Mesenchymal stem cell (in vitro differentiated cells and primary cell): ENCODE data around the gene MCTP2.

Experiments
- DNase-seq: peaks from one replicate; pipeline ENCODE4 v3.0.0-alpha.2; 2013
- H2AFZ ChIP-seq: one replicate; pipeline ENCODE4 v1.6.1; 2013; ENCODE audit warnings: low read depth, mild to moderate bottlenecking, control low read depth, inconsistent platforms, low read length, moderate library complexity
- H2AK5ac ChIP-seq: 2 replicates; pipeline ENCODE4 v1.6.1; 2013; ENCODE audit warnings: low read length, moderate library complexity, mild to moderate bottlenecking, inconsistent platforms; ENCODE audit not compliant: severe bottlenecking
- H2BK120ac ChIP-seq: one replicate; pipeline ENCODE4 v1.6.1; 2013; ENCODE audit warnings: low read depth, mild to moderate bottlenecking, inconsistent platforms, low read length, moderate library complexity
- H2BK12ac ChIP-seq, 2 experiments: one replicate each; pipeline ENCODE4 v1.6.1; 2013; ENCODE audit warnings: inconsistent platforms in 2 of 2, low read length in 2 of 2, mild to moderate bottlenecking in 2 of 2, moderate library complexity in 2 of 2, control low read depth in 1 of 2
- H2BK15ac ChIP-seq: one replicate; pipeline ENCODE4 v1.6.1; 2013; ENCODE audit warnings: mild to moderate bottlenecking, low read depth, inconsistent platforms; ENCODE audit not compliant: poor library complexity, severe bottlenecking
- H2BK5ac ChIP-seq: 2 replicates; pipeline ENCODE4 v1.6.1; 2013; ENCODE audit warnings: low read depth, mild to moderate bottlenecking, low read length, control low read depth, inconsistent platforms; ENCODE audit not compliant: poor library complexity, severe bottlenecking
- H3K14ac ChIP-seq, 2 experiments: one replicate each; pipeline ENCODE4 v1.6.1; 2013; ENCODE audit warnings: inconsistent platforms in 2 of 2, low read length in 2 of 2, control low read depth in 1 of 2, mild to moderate bottlenecking in 1 of 2, moderate library complexity in 1 of 2
- H3K18ac ChIP-seq, 2 experiments: one replicate each; pipeline ENCODE4 v1.6.1; 2013; ENCODE audit warnings: inconsistent platforms in 2 of 2, low read length in 2 of 2, control low read depth in 1 of 2, low read depth in 1 of 2, mild to moderate bottlenecking in 1 of 2
- H3K23ac ChIP-seq, 2 experiments: one replicate each; pipeline ENCODE4 v1.6.1; 2013; ENCODE audit warnings: inconsistent platforms in 2 of 2, low read length in 2 of 2, mild to moderate bottlenecking in 2 of 2, moderate library complexity in 2 of 2, control low read depth in 1 of 2
- H3K27ac ChIP-seq: 2 replicates; pipeline ENCODE4 v1.5.1; 2013; ENCODE audit warnings: mild to moderate bottlenecking, moderate library complexity, low read length, control low read depth, inconsistent platforms; ENCODE audit not compliant: poor library complexity, severe bottlenecking
- H3K27me3 ChIP-seq, 2 experiments: 2 replicates each; pipeline versions ENCODE4 v1.6.1 to v1.7.0; 2013; ENCODE audit warnings: low read length in 2 of 2, mild to moderate bottlenecking in 2 of 2, moderate library complexity in 2 of 2, control low read depth in 1 of 2, inconsistent platforms in 1 of 2; ENCODE audit not compliant: control insufficient read depth in 1 of 2, insufficient read depth in 1 of 2
- H3K36me3 ChIP-seq, 2 experiments: 2 replicates each; pipeline versions ENCODE4 v1.6.1 to v1.7.0; 2013; ENCODE audit warnings: low read length in 2 of 2, control low read depth in 1 of 2, inconsistent platforms in 1 of 2, low read depth in 1 of 2, mild to moderate bottlenecking in 1 of 2; ENCODE audit not compliant: insufficient read depth in 2 of 2, control insufficient read depth in 1 of 2
- H3K4ac ChIP-seq, 2 experiments: one replicate each; pipeline ENCODE4 v1.6.1; 2013; ENCODE audit warnings: inconsistent platforms in 2 of 2, low read length in 2 of 2, mild to moderate bottlenecking in 2 of 2, moderate library complexity in 2 of 2, control low read depth in 1 of 2, low read depth in 1 of 2
- H3K4me1 ChIP-seq: 2 replicates; pipeline ENCODE4 v1.6.1; 2013; ENCODE audit warnings: low read depth, low read length, control low read depth; ENCODE audit not compliant: control insufficient read depth, insufficient read depth
- H3K4me2 ChIP-seq: 2 replicates; pipeline ENCODE4 v1.6.1; 2013; ENCODE audit warnings: low read length, mild to moderate bottlenecking, inconsistent platforms; ENCODE audit not compliant: poor library complexity, severe bottlenecking
- H3K4me3 ChIP-seq, 2 experiments: 2 replicates each; pipeline versions ENCODE4 v1.5.1 to v1.7.0; 2013; ENCODE audit warnings: low read length in 2 of 2, mild to moderate bottlenecking in 2 of 2, control low read depth in 1 of 2, low read depth in 1 of 2; ENCODE audit not compliant: insufficient read depth in 1 of 2
- H3K79me1 ChIP-seq: replicated peaks from 2 replicates; pipeline ENCODE4 v1.6.1; 2013; ENCODE audit warnings: mild to moderate bottlenecking, control low read depth, low read length, inconsistent platforms; ENCODE audit not compliant: poor library complexity, severe bottlenecking
- H3K9ac ChIP-seq: 2 replicates; pipeline ENCODE4 v1.7.0; 2013; ENCODE audit warnings: mild to moderate bottlenecking, low read length, moderate library complexity
- H3K9me3 ChIP-seq: 2 replicates; pipeline ENCODE4 v1.7.0; 2013; ENCODE audit warnings: mild to moderate bottlenecking, low read length; ENCODE audit not compliant: control insufficient read depth
- H4K8ac ChIP-seq: one replicate; pipeline ENCODE4 v1.6.1; 2013; ENCODE audit warnings: inconsistent platforms, mild to moderate bottlenecking, low read length, moderate library complexity
- H4K91ac ChIP-seq: one replicate; pipeline ENCODE4 v1.6.1; 2013; ENCODE audit warnings: mild to moderate bottlenecking, low read length, inconsistent platforms
- WGBS: methylation state at CpG from one replicate; pipeline ENCODE4 v1.1.7; 2013; ENCODE audit warnings: mixed read lengths; 5-methylcytosine and 5-hydroxymethylcytosine counted together

Gene MCTP2

DNA sequence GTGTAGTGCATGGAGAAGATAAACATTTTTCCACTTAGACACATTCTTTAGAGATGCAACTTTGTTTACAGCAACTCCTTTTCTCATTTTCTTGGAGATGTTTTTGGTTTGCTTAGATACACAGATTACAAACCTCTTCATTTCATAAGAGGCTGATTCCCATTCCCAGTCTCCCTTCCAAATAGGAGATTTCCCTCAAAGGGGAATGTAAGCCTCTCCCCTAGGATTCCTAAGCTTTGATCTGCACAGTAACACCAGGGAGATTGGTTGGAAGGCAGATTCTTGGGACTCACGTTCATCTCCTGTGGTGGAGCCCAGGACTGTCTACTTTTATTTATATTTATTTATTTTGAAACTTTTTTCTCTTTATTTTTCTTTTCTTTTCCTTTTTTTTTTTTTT lies 63.2 kb downstream of the MCTP2 start:
- H2BK15ac ChIP-seq: no peak overlapping the region
- H2BK12ac ChIP-seq: no peak overlapping the region

DNA sequence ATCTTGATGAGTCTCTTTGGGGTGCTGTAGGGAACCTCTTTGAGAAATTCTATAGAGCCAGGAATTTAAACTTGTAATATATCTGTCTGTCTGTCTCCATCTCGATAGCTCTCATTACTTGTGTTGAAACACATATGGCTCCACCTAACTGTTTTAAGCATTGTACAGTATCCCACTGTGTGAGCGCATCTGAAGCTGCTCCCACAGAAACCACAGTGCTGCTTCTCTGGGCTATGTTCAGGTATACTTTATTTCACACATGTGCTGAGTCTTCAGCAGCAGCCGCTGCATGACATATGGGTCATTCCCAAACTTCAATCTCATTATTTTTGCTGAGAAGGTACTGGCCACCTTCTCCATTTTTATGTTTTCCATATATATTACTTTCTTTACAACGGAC lies 63.9 kb downstream of the MCTP2 start:
- Histone ChIP-seq H4K8ac (no peak overlapping the region), H3K4me2 (no peak overlapping the region), H2BK12ac (no peak overlapping the region), H2BK5ac (no peak overlapping the region), H3K36me3 (peaks cover 4% of the 10 kb centered on the region in 2 experiments), H2AFZ (no peak overlapping the region), H2BK15ac (no peak overlapping the region), H2AK5ac (no peak overlapping the region), H3K4ac (no peak overlapping the region), H2BK120ac (no peak overlapping the region), H3K18ac (no peak overlapping the region), H3K14ac (peak overlapping the region in 1 of 2 experiments; percentile 75), H3K4me1 (peaks cover 5% of the 10 kb centered on the region), H3K9ac (no peak overlapping the region), H3K27ac (no peak overlapping the region), H3K9me3 (peaks cover 5% of the 10 kb centered on the region), H3K27me3 (no peaks in the 10 kb centered on the region), H4K91ac (no peak overlapping the region), H3K4me3 (no peak overlapping the region), H3K79me1 (peaks cover 10% of the 10 kb centered on the region), H3K23ac (no peak overlapping the region)
- DNase-seq: no peak
- over 99% methylated on average over 3 of the region's 4 CpGs for WGBS

More for the DNA sequence above, 63.2 kb downstream of the MCTP2 start:
- Histone ChIP-seq H3K4me2 (no peak overlapping the region), H4K91ac (no peak overlapping the region), H3K4me3 (no peak overlapping the region), H2BK5ac (no peak overlapping the region), H3K4me1 (peaks cover 5% of the 10 kb centered on the region), H2AK5ac (no peak overlapping the region), H3K79me1 (peaks cover 10% of the 10 kb centered on the region), H3K9ac (no peak overlapping the region), H4K8ac (no peak overlapping the region), H3K4ac (no peak overlapping the region), H3K9me3 (peaks cover 6% of the 10 kb centered on the region), H3K36me3 (peaks cover 4% of the 10 kb centered on the region in 2 experiments), H3K14ac (no peak overlapping the region), H2AFZ (no peak overlapping the region), H3K23ac (no peak overlapping the region), H3K27me3 (no peaks in the 10 kb centered on the region), H3K27ac (no peak overlapping the region), H2BK120ac (no peak overlapping the region), H3K18ac (no peak overlapping the region)
- WGBS: no CpG with 5 or more reads among the region's 1 CpG
- DNase-seq: peak; percentile 91

DNA sequence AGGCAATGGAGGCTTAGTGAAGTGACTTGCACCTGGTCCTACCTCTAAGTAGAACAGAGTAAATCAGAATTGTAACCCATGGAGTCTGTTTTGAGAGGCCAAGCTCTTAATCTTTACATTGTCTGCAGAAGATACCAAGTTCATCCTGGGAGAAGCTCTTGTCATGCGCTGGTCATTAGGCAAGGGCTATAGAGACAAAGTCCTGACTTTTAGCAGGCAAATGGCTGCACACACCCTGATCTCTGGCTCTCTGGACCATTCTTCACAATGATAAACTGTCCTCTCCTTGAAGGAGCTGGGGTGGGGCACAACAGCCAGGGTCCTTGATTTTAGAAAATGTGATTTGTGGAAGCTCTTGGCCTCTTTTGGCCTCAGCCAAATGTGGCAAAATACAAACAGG lies 65.4 kb downstream of the MCTP2 start:
- Histone ChIP-seq H3K4me2 (no peak overlapping the region), H3K79me1 (peaks cover 12% of the 10 kb centered on the region), H3K9ac (no peak overlapping the region), H2AK5ac (peak overlapping the region; percentile 51), H2BK12ac (peak overlapping the region in 1 of 2 experiments; percentile 28), H3K23ac (no peak overlapping the region), H3K4ac (no peak overlapping the region), H3K36me3 (peaks cover 4% of the 10 kb centered on the region in 2 experiments), H2AFZ (no peak overlapping the region), H2BK120ac (no peak overlapping the region), H3K14ac (peak overlapping the region in 1 of 2 experiments; percentile 22), H4K91ac (no peak overlapping the region), H3K4me3 (no peak overlapping the region), H3K27ac (no peak overlapping the region), H3K9me3 (no peaks in the 10 kb centered on the region), H3K4me1 (peaks cover 5% of the 10 kb centered on the region), H2BK15ac (no peak overlapping the region), H4K8ac (no peak overlapping the region), H2BK5ac (no peak overlapping the region), H3K18ac (peak overlapping the region in 1 of 2 experiments; percentile 56), H3K27me3 (no peaks in the 10 kb centered on the region)
- DNase-seq: no peak
- WGBS: 100% methylated on average over 1 of the region's 1 CpG

DNA sequence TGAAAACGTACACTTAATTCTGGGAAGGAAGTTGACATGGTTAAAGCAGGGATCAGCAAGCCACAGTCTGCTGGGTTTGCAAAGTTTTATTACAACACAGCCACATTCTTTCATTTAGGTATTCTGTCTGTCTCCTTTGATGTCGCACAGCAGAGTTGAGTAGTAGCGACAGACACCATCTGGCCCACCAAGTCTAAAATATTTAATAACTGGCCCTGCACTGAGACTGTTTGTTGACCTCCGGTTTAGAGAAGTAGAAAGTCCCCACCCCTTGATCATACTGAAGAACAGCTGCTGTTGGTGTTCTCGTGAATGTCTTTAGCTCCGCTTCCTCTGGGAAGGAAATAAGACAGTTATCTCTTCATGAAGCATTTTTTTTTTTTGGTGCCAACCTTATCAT lies 66.2 kb downstream of the MCTP2 start:
- Histone ChIP-seq H2BK5ac (no peak overlapping the region), H4K8ac (no peak overlapping the region), H3K79me1 (peaks cover 14% of the 10 kb centered on the region), H3K18ac (no peak overlapping the region), H3K4me1 (peaks cover 5% of the 10 kb centered on the region), H3K27ac (no peak overlapping the region), H3K9ac (no peak overlapping the region), H3K36me3 (peaks cover 4% of the 10 kb centered on the region in 2 experiments), H3K9me3 (no peaks in the 10 kb centered on the region), H2BK12ac (no peak overlapping the region), H2BK15ac (no peak overlapping the region), H2BK120ac (no peak overlapping the region), H2AFZ (no peak overlapping the region), H3K4me3 (no peak overlapping the region), H2AK5ac (no peak overlapping the region), H3K27me3 (no peaks in the 10 kb centered on the region), H3K4ac (no peak overlapping the region), H4K91ac (no peak overlapping the region), H3K14ac (no peak overlapping the region), H3K23ac (no peak overlapping the region), H3K4me2 (no peak overlapping the region)
- DNase-seq: peak; percentile 39
- 75% methylated on average over 6 of the region's 6 CpGs for WGBS
